HEK293T (cell line): ENCODE data around the gene PITPNC1.

Experiments
- CTCF ChIA-PET: fragments of 350-600 bp; formaldehyde crosslinking; extraction: SDS; loops from one replicate; lab custom pipeline; 2021; ENCODE audit warnings: antibody characterized with exemption, inconsistent platforms; lab: Yijun Ruan, JAX
- POLR2A ChIA-PET: fragments of 350-600 bp; formaldehyde crosslinking; extraction: SDS; loops from one replicate; lab custom pipeline; 2020; ENCODE audit warnings: antibody characterized with exemption, inconsistent platforms; lab: Yijun Ruan, JAX
- DNase-seq: peaks from one replicate; pipeline ENCODE4 v3.0.0; 2012; ENCODE audit warnings: mixed read lengths; ENCODE audit errors: extremely low spot score
- ARNT ChIP-seq: fragments of 450-650 bp; IDR thresholded peaks from 2 replicates; pipeline ENCODE4 v1.6.1; 2017; ENCODE audit warnings: mild to moderate bottlenecking
- BHLHE40 ChIP-seq: fragments of 450-650 bp; IDR thresholded peaks from 2 replicates; pipeline ENCODE4 v1.6.1; 2016; ENCODE audit warnings: mild to moderate bottlenecking, moderate library complexity, borderline replicate concordance
- CTBP1 ChIP-seq: fragments of 450-650 bp; IDR thresholded peaks from 2 replicates; pipeline ENCODE4 v1.6.1; 2016; ENCODE audit warnings: borderline replicate concordance
- ELF4 ChIP-seq: fragments of 450-650 bp; IDR thresholded peaks from 2 replicates; pipeline ENCODE4 v1.6.1; 2017; ENCODE audit warnings: antibody characterized with exemption
- FOXA1 ChIP-seq: fragments of 450-650 bp; IDR thresholded peaks from 2 replicates; pipeline ENCODE4 v1.6.1; 2016; ENCODE audit warnings: mild to moderate bottlenecking
- FOXK2 ChIP-seq: fragments of 450-650 bp; IDR thresholded peaks from 2 replicates; pipeline ENCODE4 v1.6.1; 2016; ENCODE audit warnings: mild to moderate bottlenecking
- FOXM1 ChIP-seq: fragments of 450-650 bp; IDR thresholded peaks from 2 replicates; pipeline ENCODE4 v1.6.1; 2017; ENCODE audit warnings: mild to moderate bottlenecking, borderline replicate concordance
- HDGF ChIP-seq: fragments of 450-650 bp; IDR thresholded peaks from 2 replicates; pipeline ENCODE4 v1.6.1; 2017; ENCODE audit warnings: antibody characterized with exemption, borderline replicate concordance
- L3MBTL2 ChIP-seq: fragments of 450-650 bp; conservative IDR thresholded peaks from 2 replicates; pipeline ENCODE4 v1.6.1; 2016; ENCODE audit warnings: mild to moderate bottlenecking
- LEF1 ChIP-seq: fragments of 450-650 bp; IDR thresholded peaks from 2 replicates; pipeline ENCODE4 v1.6.1; 2017; ENCODE audit warnings: mild to moderate bottlenecking, borderline replicate concordance
- SP1 ChIP-seq: fragments of 450-650 bp; IDR thresholded peaks from 2 replicates; pipeline ENCODE4 v1.6.1; 2017
- SUZ12 ChIP-seq: fragments of 450-650 bp; IDR thresholded peaks from 2 replicates; pipeline ENCODE4 v1.6.1; 2016; ENCODE audit warnings: mild to moderate bottlenecking
- TARDBP ChIP-seq: fragments of 450-650 bp; IDR thresholded peaks from 2 replicates; pipeline ENCODE4 v1.6.1; 2016
- ZNF384 ChIP-seq: fragments of 450-650 bp; IDR thresholded peaks from 2 replicates; pipeline ENCODE4 v1.6.1; 2016
- TF ChIP-seq, protein P1 (sequence below): fragments of 450-650 bp; IDR thresholded peaks from 2 replicates; pipeline ENCODE4 v1.6.1; 2016

The PITPNC1 gene

GRCh38 chr17:67521775-67522069 lies 144.6 kb downstream of the PITPNC1 start:
- DNase-seq, result no peak
- ChIA-PET CTCF (no interaction called here), POLR2A (no interaction called here)
- TF ChIP-seq FOXM1 (no peak), ZNF384 (no peak), LEF1 (no peak), ARNT (no peak), HDGF (no peak), CTBP1 (no peak), L3MBTL2 (no peak), SP1 (no peak), TARDBP (no peak), SUZ12 (no peak), FOXK2 (no peak), FOXA1 (no peak)
- TF ChIP-seq, protein P1, sequence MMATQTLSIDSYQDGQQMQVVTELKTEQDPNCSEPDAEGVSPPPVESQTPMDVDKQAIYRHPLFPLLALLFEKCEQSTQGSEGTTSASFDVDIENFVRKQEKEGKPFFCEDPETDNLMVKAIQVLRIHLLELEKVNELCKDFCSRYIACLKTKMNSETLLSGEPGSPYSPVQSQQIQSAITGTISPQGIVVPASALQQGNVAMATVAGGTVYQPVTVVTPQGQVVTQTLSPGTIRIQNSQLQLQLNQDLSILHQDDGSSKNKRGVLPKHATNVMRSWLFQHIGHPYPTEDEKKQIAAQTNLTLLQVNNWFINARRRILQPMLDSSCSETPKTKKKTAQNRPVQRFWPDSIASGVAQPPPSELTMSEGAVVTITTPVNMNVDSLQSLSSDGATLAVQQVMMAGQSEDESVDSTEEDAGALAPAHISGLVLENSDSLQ, result no peak

DNA sequence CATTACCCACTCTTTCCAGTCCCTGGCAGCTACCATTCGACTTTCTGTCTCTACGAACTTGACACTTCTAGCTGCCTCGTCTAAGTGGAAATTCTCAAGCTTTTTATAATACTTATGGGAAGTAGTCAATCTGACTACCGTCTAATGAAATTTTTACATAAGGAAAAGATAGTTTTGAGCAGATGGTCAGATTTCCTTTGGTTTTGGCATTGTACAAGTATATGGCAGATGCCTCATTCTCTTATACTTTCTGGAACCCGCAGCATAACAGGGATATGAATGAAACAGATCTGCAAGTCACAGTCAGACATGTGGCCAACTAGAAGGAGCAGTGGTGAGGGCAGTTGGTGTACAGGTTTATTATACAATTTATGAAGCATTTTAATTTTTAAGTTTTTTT lies 146.0 kb downstream of the PITPNC1 start:
- ChIA-PET POLR2A (no interaction called here), CTCF (interaction anchor here (0.6 kb wide), 1 partner anchor 31 kb away, joined by 8 read pairs; no protein-coding TSS in a partner anchor)
- TF ChIP-seq, protein P1, result no peak
- TF ChIP-seq ARNT, result no peak
- no peak for TF ChIP-seq SUZ12
- DNase-seq, result no peak

GRCh38 chr17:67525239-67526135 lies 148.4 kb downstream of the PITPNC1 start:
- ChIA-PET POLR2A (no interaction called here), CTCF (interaction anchor here (1.3 kb wide), 1 partner anchor 35 kb away, joined by 3 read pairs; no protein-coding TSS in a partner anchor)
- TF ChIP-seq SP1 (no peak), LEF1 (no peak), ELF4 (no peak), BHLHE40 (no peak), FOXM1 (no peak)
- TF ChIP-seq, protein P1, result no peak
- DNase-seq, result no peak

DNA sequence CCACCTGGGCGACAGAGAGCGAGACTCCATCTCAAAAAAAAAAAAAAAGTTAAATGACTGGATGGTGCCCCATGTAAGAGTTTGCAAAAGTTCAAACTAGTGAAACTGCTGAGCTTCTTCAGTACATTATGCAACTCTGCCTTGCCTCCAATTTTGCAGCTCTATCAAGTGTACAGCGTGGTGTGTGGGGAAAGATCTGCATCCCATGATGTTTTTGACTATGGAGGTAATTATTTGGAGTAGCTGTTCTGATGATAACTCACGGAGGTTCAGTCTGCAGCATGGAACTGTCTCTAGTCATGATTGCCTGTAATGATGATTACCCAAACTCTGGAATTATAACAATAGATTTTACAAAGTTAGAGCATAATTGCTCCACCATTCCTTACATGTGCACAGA lies 149.6 kb downstream of the PITPNC1 start:
- ChIA-PET POLR2A (no interaction called here), CTCF (interaction anchor here (0.7 kb wide), 2 partner anchors 32 to 93 kb away, joined by 3 read pairs; no protein-coding TSS in a partner anchor)
- no peak for DNase-seq
- TF ChIP-seq SP1, result no peak
- TF ChIP-seq LEF1, result no peak

GRCh38 chr17:67528751-67529436 lies 151.8 kb downstream of the PITPNC1 start:
- POLR2A ChIA-PET, result interaction anchor here (1.4 kb wide), 1 partner anchor 9 kb away, joined by 4 read pairs; no protein-coding TSS in a partner anchor
- no peak for TF ChIP-seq LEF1
- TF ChIP-seq SP1, result no peak
- TF ChIP-seq, protein P1, result no peak
- peak; percentile 36 for DNase-seq
- CTCF ChIA-PET, result interaction anchor here (0.7 kb wide), 2 partner anchors 155 to 531 kb away, joined by 4 read pairs; no protein-coding TSS in a partner anchor

DNA sequence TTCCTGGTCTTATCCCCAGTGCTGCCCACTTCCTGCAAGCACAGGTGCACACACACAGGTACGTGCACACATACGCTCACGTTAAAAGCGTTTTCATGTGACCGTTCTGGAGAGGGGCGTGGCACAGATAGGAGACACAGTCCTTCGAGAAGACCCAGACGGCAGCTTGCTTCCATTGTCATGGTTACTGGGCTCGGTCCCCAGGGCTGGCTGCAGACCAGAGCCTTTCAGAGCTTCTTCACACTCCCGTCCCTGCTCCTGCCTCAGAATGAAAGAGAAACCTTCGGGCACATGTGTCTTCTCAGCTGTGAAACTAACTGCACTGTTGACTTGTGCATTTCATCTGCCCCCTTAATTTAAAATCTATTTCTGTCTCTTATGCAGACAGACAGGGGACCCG lies 154.2 kb downstream of the PITPNC1 start:
- ChIA-PET POLR2A (no interaction called here), CTCF (interaction anchor here (0.5 kb wide), 1 partner anchor 70 kb away, joined by 3 read pairs; no protein-coding TSS in a partner anchor)
- no peak for DNase-seq
- no peak for TF ChIP-seq SP1
- TF ChIP-seq BHLHE40, result no peak
- no peak for TF ChIP-seq ELF4
- no peak for TF ChIP-seq FOXK2
- TF ChIP-seq ARNT, result no peak
